IMR-90 (cell line): ENCODE data around the gene RGR. TPM values are rescaled to one million over a fixed set of nuclear protein-coding genes. Genes with fewer than 3 reads are reported as not detected.

Source experiments
- ATAC-seq: fragments of 200-7000 bp; cut with Tn5 transposase; 2 replicates; pipeline ENCODE4 v1.9.1; 2020; ENCODE audit warnings: low read depth, mild to moderate bottlenecking, moderate library complexity
- BruUV-seq: library from RNA; stranded (reverse); fragments of 400-500 nt; replicated peaks from 2 replicates; lab custom pipeline; 2021; lab: Mats Ljungman, UMichigan
- CTCF ChIA-PET: fragments of 300-600 bp; formaldehyde crosslinking; extraction: SDS; loops from one replicate; lab custom pipeline; 2021; ENCODE audit warnings: antibody characterized with exemption; lab: Yijun Ruan, JAX
- POLR2A ChIA-PET: fragments of 300-600 bp; sonication (Branson Sonifier 250); formaldehyde crosslinking; loops from one replicate; lab custom pipeline; 2022; ENCODE audit warnings: antibody characterized with exemption; ENCODE audit not compliant: unreplicated experiment; lab: Charles Lee
- DNase-seq: peaks from one replicate; pipeline ENCODE4 v3.0.0; 2013
- H2AFZ ChIP-seq: replicated peaks from 2 replicates; pipeline ENCODE3; 2013; ENCODE audit warnings: low read length, mild to moderate bottlenecking; ENCODE audit not compliant: poor library complexity
- H2AK5ac ChIP-seq: 2 replicates; pipeline ENCODE4 v1.6.1; 2013; ENCODE audit warnings: low read depth, low read length, inconsistent platforms
- H2AK9ac ChIP-seq: replicated peaks from 2 replicates; pipeline ENCODE3; 2013; ENCODE audit warnings: mild to moderate bottlenecking, low read depth, low read length, moderate library complexity; ENCODE audit not compliant: poor library complexity
- H2BK120ac ChIP-seq: 2 replicates; pipeline ENCODE4 v1.6.1; 2013; ENCODE audit warnings: low read depth, low read length, inconsistent platforms
- H2BK15ac ChIP-seq: 3 replicates; pipeline ENCODE4 v1.6.1; 2013; ENCODE audit warnings: low read depth, low read length, inconsistent platforms
- H2BK20ac ChIP-seq: 2 replicates; pipeline ENCODE4 v1.6.1; 2013; ENCODE audit warnings: low read depth, mild to moderate bottlenecking, inconsistent platforms, low read length, moderate library complexity
- H2BK5ac ChIP-seq: 2 replicates; pipeline ENCODE4 v1.6.1; 2013; ENCODE audit warnings: mild to moderate bottlenecking, low read depth, low read length, inconsistent platforms; ENCODE audit not compliant: poor library complexity, severe bottlenecking
- H3K14ac ChIP-seq: replicated peaks from 2 replicates; pipeline ENCODE4 v1.6.1; 2013; ENCODE audit warnings: low read depth, low read length, inconsistent platforms
- H3K18ac ChIP-seq: 2 replicates; pipeline ENCODE4 v1.6.1; 2013; ENCODE audit warnings: low read depth, low read length, control low read depth
- H3K23ac ChIP-seq: 2 replicates; pipeline ENCODE4 v1.6.1; 2013; ENCODE audit warnings: low read depth, low read length, inconsistent platforms
- H3K27ac ChIP-seq: 2 replicates; pipeline ENCODE4 v1.5.1; 2013; ENCODE audit warnings: mild to moderate bottlenecking, control low read depth, low read length; ENCODE audit not compliant: insufficient read depth
- H3K27me3 ChIP-seq: 2 replicates; pipeline ENCODE4 v1.6.1; 2013; ENCODE audit warnings: low read length; ENCODE audit not compliant: control insufficient read depth, insufficient read depth
- H3K36me3 ChIP-seq: 2 replicates; pipeline ENCODE4 v1.6.1; 2013; ENCODE audit warnings: low read length, mixed read lengths; ENCODE audit not compliant: control insufficient read depth, insufficient read depth
- H3K4ac ChIP-seq: 2 replicates; pipeline ENCODE4 v1.6.1; 2013; ENCODE audit warnings: low read depth, low read length, inconsistent platforms
- H3K4me1 ChIP-seq: 2 replicates; pipeline ENCODE4 v1.6.1; 2013; ENCODE audit warnings: low read length, mixed read lengths; ENCODE audit not compliant: control insufficient read depth, insufficient read depth
- H3K4me2 ChIP-seq: 2 replicates; pipeline ENCODE4 v1.6.1; 2013; ENCODE audit warnings: low read depth, mild to moderate bottlenecking, control low read depth, low read length, moderate library complexity
- H3K4me3 ChIP-seq: 2 replicates; pipeline ENCODE4 v1.5.1; 2013; ENCODE audit warnings: low read depth, mild to moderate bottlenecking, control low read depth, low read length, moderate library complexity; ENCODE audit not compliant: insufficient read depth
- H3K56ac ChIP-seq: 2 replicates; pipeline ENCODE4 v1.6.1; 2013; ENCODE audit warnings: low read length, inconsistent platforms; ENCODE audit not compliant: insufficient read depth; ENCODE audit errors: extremely low read depth
- H3K79me1 ChIP-seq, 2 experiments: 2 replicates each; pipeline ENCODE4 v1.6.1; 2013; ENCODE audit warnings: low read length in 2 of 2, inconsistent platforms in 1 of 2, low read depth in 1 of 2
- H3K9ac ChIP-seq: 2 replicates; pipeline ENCODE4 v1.6.1; 2013; ENCODE audit warnings: low read depth, low read length, control low read depth
- H3K9me1 ChIP-seq: 2 replicates; pipeline ENCODE4 v1.6.1; 2013; ENCODE audit warnings: low read length, inconsistent platforms; ENCODE audit not compliant: insufficient read depth
- H3K9me3 ChIP-seq: 2 replicates; pipeline ENCODE4 v1.6.1; 2013; ENCODE audit warnings: low read length; ENCODE audit not compliant: control insufficient read depth, insufficient read depth
- H4K20me1 ChIP-seq: 2 replicates; pipeline ENCODE4 v1.6.1; 2013; ENCODE audit warnings: low read length, inconsistent platforms; ENCODE audit not compliant: insufficient read depth
- H4K5ac ChIP-seq: 2 replicates; pipeline ENCODE4 v1.6.1; 2013; ENCODE audit warnings: mild to moderate bottlenecking, low read depth, low read length, control low read depth
- H4K8ac ChIP-seq, 2 experiments: 2 replicates each; pipeline ENCODE4 v1.6.1; 2013; ENCODE audit warnings: low read depth in 2 of 2, low read length in 2 of 2, control low read depth in 1 of 2, inconsistent platforms in 1 of 2
- H4K91ac ChIP-seq: 2 replicates; pipeline ENCODE4 v1.6.1; 2013; ENCODE audit warnings: low read depth, low read length, inconsistent platforms; ENCODE audit not compliant: insufficient read depth
- BHLHE40 ChIP-seq: fragments of 150-350 bp; IDR thresholded peaks from 2 replicates; pipeline ENCODE4 v1.6.1; 2016; ENCODE audit warnings: mild to moderate bottlenecking, low read depth, low read length
- CEBPB ChIP-seq: IDR thresholded peaks from 2 replicates; pipeline ENCODE4 v1.6.1; 2012; ENCODE audit warnings: low read depth, low read length, improper control_type of control experiment
- CHD1 ChIP-seq: IDR thresholded peaks from 2 replicates; pipeline ENCODE4 v1.6.1; 2012; ENCODE audit warnings: low read depth, low read length, improper control_type of control experiment
- CTCF ChIP-seq: conservative IDR thresholded peaks from 2 replicates; pipeline ENCODE4 v1.5.1; 2012; ENCODE audit warnings: mild to moderate bottlenecking, low read depth, low read length, improper control_type of control experiment
- ELK1 ChIP-seq: fragments of 150-350 bp; IDR thresholded peaks from 2 replicates; pipeline ENCODE4 v1.6.1; 2016; ENCODE audit warnings: low read depth, mild to moderate bottlenecking, low read length, moderate library complexity, borderline replicate concordance
- FOS ChIP-seq: fragments of 150-350 bp; IDR thresholded peaks from 2 replicates; pipeline ENCODE4 v1.6.1; 2016; ENCODE audit warnings: low read depth, low read length
- MAFK ChIP-seq: IDR thresholded peaks from 2 replicates; pipeline ENCODE4 v1.6.1; 2012; ENCODE audit warnings: low read depth, low read length, improper control_type of control experiment
- MAZ ChIP-seq: IDR thresholded peaks from 2 replicates; pipeline ENCODE4 v1.6.1; 2012; ENCODE audit warnings: low read depth, mild to moderate bottlenecking, low read length, improper control_type of control experiment, moderate library complexity, borderline replicate concordance
- MXI1 ChIP-seq: IDR thresholded peaks from 2 replicates; pipeline ENCODE4 v1.6.1; 2012; ENCODE audit warnings: low read depth, mild to moderate bottlenecking, low read length, moderate library complexity, borderline replicate concordance
- NFE2L2 ChIP-seq: fragments of 150-350 bp; IDR thresholded peaks from 2 replicates; pipeline ENCODE4 v1.6.1; 2016; ENCODE audit warnings: low read depth, mild to moderate bottlenecking, low read length
- POLR2A ChIP-seq: IDR thresholded peaks from 2 replicates; pipeline ENCODE4 v1.6.1; 2012; ENCODE audit warnings: mild to moderate bottlenecking, low read depth, low read length
- RFX5 ChIP-seq: IDR thresholded peaks from 2 replicates; pipeline ENCODE4 v1.8.0; 2012; ENCODE audit warnings: low read depth, mild to moderate bottlenecking, low read length, moderate library complexity
- SMC3 ChIP-seq: fragments of 150-350 bp; IDR thresholded peaks from 2 replicates; pipeline ENCODE4 v1.6.1; 2016; ENCODE audit warnings: low read depth, mild to moderate bottlenecking, antibody characterized with exemption, low read length, moderate library complexity
- WGBS, 2 experiments: methylation state at CpG; one replicate each; pipeline versions ENCODE4 v1.1.5 to v1.1.7; 2013; ENCODE audit warnings: missing lambda C conversion rate in 2 of 2; ENCODE audit not compliant: insufficient read length in 1 of 2; ENCODE audit errors: extremely low coverage in 2 of 2; 5-methylcytosine and 5-hydroxymethylcytosine counted together
- dilution Hi-C: fragments of 300-500 bp; cut with HindIII; formaldehyde crosslinking; loops from one replicate; pipeline ENCODE4 v1.14.3; 2018; ENCODE audit warnings: low sequenced_read_pairs; ENCODE audit not compliant: unreplicated experiment
- in situ Hi-C: fragments of 300-500 bp; cut with MboI; formaldehyde crosslinking; loops from 3 replicates; pipeline ENCODE4 v1.14.3; 2019; ENCODE audit warnings: low sequenced_read_pairs, inconsistent platforms, mixed read lengths
- intact Hi-C: fragments of 100-400 bp; cut with micrococcal nuclease; formaldehyde crosslinking; loops from 2 replicates; pipeline ENCODE4 v1.10.0; 2022
- polyA plus RNA-seq, 3 experiments: library from polyadenylated mRNA; depleted of rRNA; stranded (reverse); fragments of >200 nt; gene quantifications; 2 replicates each; pipeline ENCODE4 v1.2.3, GENCODE V29; 2012; ENCODE audit warnings: low replicate concordance in 1 of 3
- total RNA-seq: library from RNA; depleted of rRNA; stranded (reverse); fragments of >200 nt; gene quantifications from 2 replicates; pipeline ENCODE4 v1.2.3, GENCODE V29; 2012

RGR gene
- total and polyA plus RNA-seq, 2 of the 4 experiments (the other 2 are of a cell fraction) = not detected

DNA sequence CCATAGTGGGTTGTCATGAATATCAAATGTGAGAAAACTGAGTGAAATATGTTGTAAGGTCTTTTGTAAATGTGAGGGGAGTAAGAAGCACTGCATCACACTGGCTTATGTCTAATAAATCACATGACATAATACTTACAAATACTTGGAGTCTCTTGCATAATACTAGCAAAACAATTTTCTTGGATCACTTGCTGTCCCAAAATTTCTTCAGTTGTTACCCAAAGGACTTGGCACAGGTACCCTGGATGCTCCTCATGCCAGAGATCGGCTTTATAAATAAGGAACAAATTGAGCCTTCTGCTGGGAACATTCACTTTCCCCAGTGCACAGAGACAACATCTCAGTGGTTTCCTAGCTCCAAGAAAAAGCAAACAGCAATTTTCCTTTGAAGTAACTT is 14.5 kb upstream of the RGR start:
- no peaks in the 10 kb centered on the region for H3K36me3 ChIP-seq
- no peak overlapping the region for H3K4me3 ChIP-seq
- H3K18ac ChIP-seq = no peak overlapping the region
- H3K27me3 ChIP-seq = peaks cover 7% of the 10 kb centered on the region; the same call in 1 of the 2 replicates
- H4K91ac ChIP-seq = no peak overlapping the region
- intact Hi-C loops (no loop called here), in situ Hi-C loops (no loop called here), dilution Hi-C loops (no loop called here)
- H3K9me3 ChIP-seq = no peaks in the 10 kb centered on the region
- H2BK15ac ChIP-seq = no peak overlapping the region
- no peak overlapping the region for H2BK20ac ChIP-seq
- H2AK9ac ChIP-seq = no peak overlapping the region
- ATAC-seq = no peak
- H3K9me1 ChIP-seq = no peaks in the 10 kb centered on the region
- H3K4me1 ChIP-seq = no peaks in the 10 kb centered on the region
- no peak overlapping the region for H2BK120ac ChIP-seq
- no peak overlapping the region for H2BK5ac ChIP-seq
- H4K5ac ChIP-seq = no peak overlapping the region
- no peak overlapping the region for H3K27ac ChIP-seq
- no peak overlapping the region for H2AK5ac ChIP-seq
- no peaks in the 10 kb centered on the region for H3K79me1 ChIP-seq
- no TSS peak for BruUV-seq
- H3K9ac ChIP-seq = no peak overlapping the region
- H4K20me1 ChIP-seq = no peaks in the 10 kb centered on the region; the same call in 1 of the 2 replicates
- no CpG with 5 or more reads among the region's 1 CpG for WGBS, 2 experiments
- H2AFZ ChIP-seq = no peak overlapping the region
- no peak for DNase-seq
- H3K23ac ChIP-seq = no peak overlapping the region
- no peak overlapping the region for H3K4ac ChIP-seq
- H4K8ac ChIP-seq = no peak overlapping the region
- POLR2A ChIA-PET = no interaction called here
- no peak overlapping the region for H3K4me2 ChIP-seq
- CTCF ChIA-PET = no interaction called here
- no peak for TF ChIP-seq CHD1
- TF ChIP-seq RFX5 = no peak
- no peak for TF ChIP-seq SMC3
- TF ChIP-seq POLR2A = no peak
- no peak for TF ChIP-seq ELK1
- TF ChIP-seq NFE2L2 = no peak
- TF ChIP-seq MAFK = no peak
- no peak for TF ChIP-seq MXI1
- TF ChIP-seq BHLHE40 = no peak
- no peak for TF ChIP-seq CEBPB
- no peak for TF ChIP-seq FOS
- no peak for TF ChIP-seq CTCF
- no peak for TF ChIP-seq MAZ
- H3K14ac ChIP-seq = no peak overlapping the region
- no peak overlapping the region for H3K56ac ChIP-seq
